Osteoblast (primary cell): ENCODE measurements around the gene PROKR1. TPM values are rescaled to one million over a fixed set of nuclear protein-coding genes. Genes with fewer than 3 reads are reported as not detected.
A peak's percentile ranks its signal among the peaks of the same experiment; 100 is the strongest.

Experiments
- DNase-seq: peaks from one replicate; pipeline ENCODE4 v3.0.0; 2011; ENCODE audit warnings: low spot score, mixed read lengths; ENCODE audit not compliant: insufficient read length; ENCODE audit errors: missing footprints
- H2AFZ ChIP-seq: 2 replicates; pipeline ENCODE4 v1.6.0; 2011; ENCODE audit warnings: mild to moderate bottlenecking, low read length
- H3K27ac ChIP-seq: 2 replicates; pipeline ENCODE4 v1.5.1; 2011; ENCODE audit warnings: mild to moderate bottlenecking, low read depth, low read length, moderate library complexity
- H3K27me3 ChIP-seq: 2 replicates; pipeline ENCODE4 v1.6.0; 2012; ENCODE audit warnings: mild to moderate bottlenecking, control low read depth, inconsistent platforms, low read length, moderate library complexity; ENCODE audit not compliant: insufficient read depth
- H3K36me3 ChIP-seq: 2 replicates; pipeline ENCODE4 v1.5.1; 2011; ENCODE audit warnings: mild to moderate bottlenecking, low read length, control low read depth, moderate library complexity; ENCODE audit not compliant: insufficient read depth
- H3K4me1 ChIP-seq: 2 replicates; pipeline ENCODE4 v1.5.1; 2011; ENCODE audit warnings: mild to moderate bottlenecking, low read length, control low read depth, moderate library complexity; ENCODE audit not compliant: insufficient read depth
- H3K4me2 ChIP-seq: 2 replicates; pipeline ENCODE4 v1.6.0; 2011; ENCODE audit warnings: mild to moderate bottlenecking, low read length; ENCODE audit not compliant: insufficient read depth
- H3K4me3 ChIP-seq: fragments of 200-600 bp; sonication (generic); 3 replicates; pipeline ENCODE4 v1.5.1; 2012; ENCODE audit warnings: mild to moderate bottlenecking, low read length, inconsistent platforms; ENCODE audit not compliant: insufficient read depth
- H3K79me2 ChIP-seq: 2 replicates; pipeline ENCODE4 v1.6.0; 2012; ENCODE audit warnings: mild to moderate bottlenecking, low read length, control low read depth, inconsistent platforms; ENCODE audit not compliant: insufficient read depth
- H3K9me3 ChIP-seq: 2 replicates; pipeline ENCODE4 v1.5.1; 2011; ENCODE audit warnings: low read depth, low read length, control low read depth
- H4K20me1 ChIP-seq: 2 replicates; pipeline ENCODE4 v1.6.0; 2012; ENCODE audit warnings: mild to moderate bottlenecking, low read length, control low read depth; ENCODE audit not compliant: insufficient read depth
- CTCF ChIP-seq: IDR thresholded peaks from 2 replicates; pipeline ENCODE4 v1.5.1; 2011; ENCODE audit warnings: mild to moderate bottlenecking, low read depth, low read length, moderate library complexity; ENCODE audit errors: extremely low read depth
- total RNA-seq: library from RNA; depleted of rRNA; stranded (reverse); fragments of >200 nt; gene quantifications from 2 replicates; pipeline ENCODE4 v1.2.3, GENCODE V29; 2012

The PROKR1 gene
- total RNA-seq, 1 donor, result not detected

- TF ChIP-seq CTCF, result no peak
- Histone ChIP-seq H3K4me2 (no peak overlapping the region), H3K4me1 (peaks cover 8% of the 10 kb centered on the region), H3K79me2 (no peaks in the 10 kb centered on the region), H3K4me3 (no peak overlapping the region), H4K20me1 (no peaks in the 10 kb centered on the region), H3K9me3 (no peaks in the 10 kb centered on the region), H3K27ac (no peak overlapping the region), H3K27me3 (peaks cover 74% of the 10 kb centered on the region), H3K36me3 (no peaks in the 10 kb centered on the region), H2AFZ (no peak overlapping the region)
- peak; percentile 61 for DNase-seq
Measured at GRCh38 chr2:68645523-68645922, 2.1 kb downstream of the PROKR1 start.

- Histone ChIP-seq H3K9me3 (no peaks in the 10 kb centered on the region), H2AFZ (no peak overlapping the region), H3K4me1 (peaks cover 8% of the 10 kb centered on the region), H3K79me2 (no peaks in the 10 kb centered on the region), H3K27me3 (peaks cover 73% of the 10 kb centered on the region), H4K20me1 (no peaks in the 10 kb centered on the region), H3K4me2 (no peak overlapping the region), H3K36me3 (no peaks in the 10 kb centered on the region), H3K27ac (no peak overlapping the region), H3K4me3 (no peak overlapping the region)
- no peak for TF ChIP-seq CTCF
- no peak for DNase-seq
Measured at GRCh38 chr2:68646303-68646702, 2.9 kb downstream of the PROKR1 start.

- Histone ChIP-seq H3K27ac (no peak overlapping the region), H2AFZ (no peak overlapping the region), H4K20me1 (no peaks in the 10 kb centered on the region), H3K4me3 (no peak overlapping the region), H3K4me1 (peaks cover 4% of the 10 kb centered on the region), H3K9me3 (no peaks in the 10 kb centered on the region), H3K4me2 (no peak overlapping the region), H3K79me2 (no peaks in the 10 kb centered on the region), H3K27me3 (peaks cover 31% of the 10 kb centered on the region), H3K36me3 (no peaks in the 10 kb centered on the region)
- DNase-seq, result no peak
- no peak for TF ChIP-seq CTCF
Measured at GRCh38 chr2:68650645-68651044, 7.3 kb downstream of the PROKR1 start.

GRCh38 chr2:68653034-68653433 lies 9.7 kb downstream of the PROKR1 start:
- peak; percentile 71 for DNase-seq
- Histone ChIP-seq H2AFZ (no peak overlapping the region), H3K4me2 (peak overlapping the region; percentile 59), H4K20me1 (no peaks in the 10 kb centered on the region), H3K36me3 (no peaks in the 10 kb centered on the region), H3K27ac (no peak overlapping the region), H3K4me3 (no peak overlapping the region), H3K27me3 (peaks cover 25% of the 10 kb centered on the region), H3K9me3 (no peaks in the 10 kb centered on the region), H3K79me2 (no peaks in the 10 kb centered on the region), H3K4me1 (peaks cover 4% of the 10 kb centered on the region)
- no peak for TF ChIP-seq CTCF
